GM19025 (cell line): ENCODE data around the gene RXYLT1.
A peak's percentile ranks its signal among the peaks of the same experiment; 100 is the strongest.

Experiments used
- ATAC-seq: cut with Tn5 transposase; IDR thresholded peaks from one replicate; pipeline ENCODE4 v1.9.1; 2021; ENCODE audit warnings: mild to moderate bottlenecking, low read depth, moderate library complexity; ENCODE audit not compliant: unreplicated experiment

The RXYLT1 gene

GRCh38 chr12:63795944-63796343 lies 16.2 kb downstream of the RXYLT1 start:
- ATAC-seq = no peak

GRCh38 chr12:63802012-63802608 lies 22.4 kb downstream of the RXYLT1 start:
- ATAC-seq = no peak

DNA sequence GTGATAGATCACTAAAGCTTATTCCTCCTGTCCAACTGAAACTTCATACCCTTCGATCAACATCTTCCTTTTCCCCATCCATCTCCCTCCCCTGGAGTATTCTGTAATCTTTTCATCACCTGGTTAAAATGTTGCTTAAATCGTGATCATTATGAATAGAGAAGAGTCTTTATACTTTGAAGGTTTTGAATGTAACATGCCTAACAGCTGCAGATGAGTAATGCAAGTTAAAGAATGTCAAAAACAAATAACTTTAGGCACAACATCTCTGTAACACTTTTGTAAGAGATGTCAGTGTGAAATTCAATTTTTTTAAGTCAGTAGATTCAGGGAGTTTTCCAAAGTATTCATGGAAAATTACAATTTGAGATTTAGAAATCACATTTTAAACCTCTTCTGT lies 25.0 kb downstream of the RXYLT1 start:
- ATAC-seq = no peak

DNA sequence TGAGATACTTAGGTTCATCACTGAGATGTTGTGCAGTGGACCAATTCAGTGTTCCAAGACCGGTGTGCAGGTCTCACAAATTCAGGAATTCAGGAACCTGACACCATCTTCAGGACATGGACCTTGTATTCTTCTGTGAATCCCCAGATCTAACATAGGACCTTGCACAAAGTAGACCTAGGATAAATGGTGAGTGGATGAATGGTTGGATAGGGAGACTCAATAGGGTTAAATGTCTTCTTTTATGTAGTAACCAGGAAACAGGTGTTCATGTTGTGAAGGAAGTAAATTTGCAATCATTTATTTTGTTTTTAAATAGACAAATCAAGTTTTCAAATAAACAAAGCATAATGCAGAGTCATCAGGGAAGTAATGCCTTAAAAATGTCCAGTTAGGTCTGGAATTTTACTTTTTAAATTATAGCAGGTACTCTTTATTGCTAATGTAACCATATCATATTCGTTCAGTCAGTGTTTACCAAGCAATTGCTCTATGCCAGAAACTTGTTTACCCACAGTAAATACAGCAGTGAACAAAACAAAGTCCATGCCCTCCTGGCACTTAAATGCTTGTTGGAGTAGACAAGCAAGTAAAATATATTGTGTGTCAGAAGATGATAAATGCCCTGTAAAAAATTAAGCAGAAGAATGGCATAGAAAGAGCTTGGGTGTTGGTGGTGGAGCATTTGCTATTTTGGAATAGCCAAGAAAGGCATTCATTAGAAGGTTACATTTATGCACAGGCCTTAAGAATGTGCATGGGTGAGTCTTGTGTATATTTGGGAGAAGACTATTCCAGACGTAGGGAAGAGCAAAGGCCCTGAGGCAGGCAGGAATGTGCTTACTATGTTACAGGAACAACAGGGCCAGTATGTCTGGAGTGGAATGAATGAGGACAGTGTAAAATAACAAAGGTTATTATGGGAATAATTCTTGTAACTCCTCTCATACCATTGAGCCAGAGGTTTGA lies 26.3 kb downstream of the RXYLT1 start:
- no peak for ATAC-seq

DNA sequence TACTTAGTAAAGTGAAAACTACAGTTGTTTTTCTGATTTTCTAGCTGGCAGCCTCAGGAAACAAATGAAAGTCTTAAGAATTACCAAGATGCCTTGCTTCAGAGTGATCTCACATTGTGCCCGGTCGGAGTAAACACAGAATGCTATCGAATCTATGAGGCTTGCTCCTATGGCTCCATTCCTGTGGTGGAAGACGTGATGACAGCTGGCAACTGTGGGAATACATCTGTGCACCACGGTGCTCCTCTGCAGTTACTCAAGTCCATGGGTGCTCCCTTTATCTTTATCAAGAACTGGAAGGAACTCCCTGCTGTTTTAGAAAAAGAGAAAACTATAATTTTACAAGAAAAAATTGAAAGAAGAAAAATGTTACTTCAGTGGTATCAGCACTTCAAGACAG lies 28.9 kb downstream of the RXYLT1 start:
- ATAC-seq = no peak

DNA sequence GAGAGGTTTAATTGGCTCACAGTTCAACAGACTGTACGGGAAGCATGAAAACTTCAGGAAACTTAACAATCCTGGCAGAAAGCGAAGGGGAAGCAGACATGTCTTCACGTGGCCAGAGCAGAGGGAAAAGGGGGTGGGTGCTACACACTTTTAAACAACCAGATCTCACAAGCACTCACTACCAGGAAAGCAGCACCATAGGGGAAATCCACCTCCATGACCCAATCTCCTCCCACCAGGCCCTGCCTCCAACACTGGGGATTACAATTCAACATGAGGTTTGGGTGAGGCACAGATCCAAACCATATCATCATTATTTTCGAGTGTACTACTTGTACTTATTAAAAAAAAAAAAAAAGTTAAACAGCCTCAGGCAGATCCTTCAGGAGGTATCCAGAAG lies 29.9 kb downstream of the RXYLT1 start:
- no peak for ATAC-seq

DNA sequence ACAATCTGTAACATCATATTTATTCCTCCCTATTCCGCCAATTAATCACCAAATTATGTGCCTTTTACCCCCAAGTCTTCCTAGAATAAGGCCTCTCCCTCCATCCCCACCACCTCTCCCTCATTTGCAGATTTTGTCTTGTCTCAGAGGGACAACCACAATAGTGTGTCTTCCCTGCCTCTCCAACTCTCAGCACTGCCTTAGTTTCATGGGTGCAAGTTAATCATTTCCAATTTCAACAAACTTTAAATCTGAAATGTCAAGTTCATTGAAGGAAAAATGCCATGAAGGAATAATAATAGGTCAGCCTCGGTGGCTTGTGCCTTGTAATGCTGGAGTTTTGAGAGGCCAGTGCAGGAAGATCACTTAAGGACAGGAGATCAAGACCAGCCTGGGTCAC lies 31.6 kb downstream of the RXYLT1 start:
- ATAC-seq = no peak

DNA sequence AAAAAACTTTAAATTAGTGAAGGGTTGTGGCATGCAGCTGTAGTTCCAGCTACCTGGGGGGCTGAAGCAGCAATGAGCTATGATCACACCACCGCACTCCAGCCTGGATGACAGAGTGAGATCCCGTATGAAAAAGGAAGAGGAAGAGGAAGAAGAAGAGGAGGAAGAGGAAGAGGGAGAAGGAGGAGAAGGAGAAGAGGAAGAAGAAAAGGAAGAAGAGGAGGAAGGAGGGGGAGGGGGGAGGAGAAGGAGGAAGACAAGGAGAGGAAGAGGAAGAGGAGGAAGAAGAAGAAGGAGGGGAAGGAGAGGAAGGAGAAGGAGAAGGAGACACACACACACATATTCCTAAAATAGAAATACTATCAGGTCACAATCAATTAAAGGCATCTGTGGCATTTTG lies 32.0 kb downstream of the RXYLT1 start:
- no peak for ATAC-seq

- peak; percentile 9 for ATAC-seq
Measured at GRCh38 chr12:63814146-63814772, 34.5 kb downstream of the RXYLT1 start.

- no peak for ATAC-seq
Measured at GRCh38 chr12:63815482-63815852, 35.8 kb downstream of the RXYLT1 start.

- ATAC-seq = no peak
Measured at GRCh38 chr12:63816031-63816430, 36.3 kb downstream of the RXYLT1 start.

- no peak for ATAC-seq
Measured at GRCh38 chr12:63820427-63820826, 40.7 kb downstream of the RXYLT1 start.

- no peak for ATAC-seq
Measured at GRCh38 chr12:63821781-63822251, 42.1 kb downstream of the RXYLT1 start.

GRCh38 chr12:63822352-63822751 lies 42.6 kb downstream of the RXYLT1 start:
- no peak for ATAC-seq

- no peak for ATAC-seq
Measured at GRCh38 chr12:63823040-63823439, 43.3 kb downstream of the RXYLT1 start.

- peak; percentile 59 for ATAC-seq
Measured at GRCh38 chr12:63826006-63826585, 46.4 kb downstream of the RXYLT1 start.

DNA sequence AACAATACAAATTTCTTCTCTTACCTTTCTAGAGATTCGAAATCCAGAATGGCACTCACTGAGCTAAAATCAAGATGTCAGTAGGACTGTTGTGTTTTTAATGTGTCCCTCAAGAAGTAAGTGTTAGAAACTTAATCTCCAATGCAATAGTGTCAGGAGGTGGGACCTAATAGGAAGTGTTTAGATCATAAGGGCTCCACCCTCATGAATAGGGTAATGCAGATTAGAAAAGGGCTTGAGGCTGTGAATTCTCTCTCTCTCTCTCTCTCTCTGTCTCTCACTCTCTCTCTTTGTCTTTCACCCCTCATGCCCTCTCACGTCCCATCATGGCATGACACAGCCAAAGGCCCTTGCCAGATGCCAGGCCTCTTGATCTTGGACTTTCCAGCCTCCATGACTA lies 49.2 kb downstream of the RXYLT1 start:
- no peak for ATAC-seq

GRCh38 chr12:63836046-63836445 lies 56.3 kb downstream of the RXYLT1 start:
- ATAC-seq = no peak

DNA sequence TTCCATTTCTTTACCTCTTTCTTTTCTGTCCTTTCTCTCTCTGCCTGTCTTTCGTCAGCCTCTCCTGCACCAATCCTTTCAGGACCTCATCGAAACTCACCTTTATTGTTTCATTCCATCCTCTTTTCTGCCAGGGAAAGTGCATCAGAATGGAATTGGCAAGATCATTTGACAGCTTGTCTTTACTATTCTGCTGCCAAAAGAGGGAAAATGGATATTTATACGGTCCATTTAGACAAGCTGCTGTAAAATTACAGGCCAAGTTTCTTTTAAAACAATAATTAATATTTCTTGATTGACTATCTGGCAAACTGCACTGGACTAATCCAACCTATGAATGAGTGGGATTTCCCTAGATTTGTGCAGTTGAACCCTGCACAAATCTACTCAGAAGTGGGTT lies 57.2 kb downstream of the RXYLT1 start:
- no peak for ATAC-seq

- ATAC-seq = no peak
Measured at GRCh38 chr12:63838411-63838810, 58.7 kb downstream of the RXYLT1 start.

- ATAC-seq = no peak
Measured at GRCh38 chr12:63841011-63841410, 61.3 kb downstream of the RXYLT1 start.
